OCI-LY7 (cell line): ENCODE measurements around the gene TMEM218.

Experiments
- CTCF ChIP-seq: fragments of 200-600 bp; sonication (generic); conservative IDR thresholded peaks from 2 replicates; pipeline ENCODE4 v1.5.1; 2014; ENCODE audit warnings: mild to moderate bottlenecking, antibody characterized with exemption, low read length, moderate library complexity, mixed read lengths
- EZH2phosphoT487 ChIP-seq: fragments of 200-600 bp; sonication (generic); IDR thresholded peaks from 2 replicates; pipeline ENCODE4 v1.6.1; 2018; ENCODE audit warnings: low read depth, borderline replicate concordance, mild to moderate bottlenecking, mixed run types, antibody characterized with exemption, low read length, moderate library complexity, mixed read lengths

- TF ChIP-seq CTCF (no peak), EZH2phosphoT487 (no peak)
Observed at GRCh38 chr11:125156346-125157117, 45.1 kb upstream of the TMEM218 start.
